ENCODE data around the gene LHX1. TPM values are rescaled to one million over a fixed set of nuclear protein-coding genes. Genes with fewer than 3 reads are reported as not detected.

LHX1 gene
- total RNA-seq, 1 donor from 2014 or later: 2.6 TPM

GRCh38 chr17:36942019-36942599, 4.8 kb downstream of the LHX1 start:
- peaks cover 9% of the 10 kb centered on the region for H3K4me1 Mint-ChIP-seq (ENCODE audit: low read depth, unreplicated experiment)
- H3K27ac Mint-ChIP-seq (ENCODE audit: unreplicated experiment): no peak overlapping the region

GRCh38 chr17:36942631-36943125, 5.4 kb downstream of the LHX1 start:
- no peak overlapping the region for H3K4me3 Mint-ChIP-seq (ENCODE audit: unreplicated experiment)

More at GRCh38 chr17:36942019-36942599, 4.8 kb downstream of the LHX1 start:
- no peak for TF ChIP-seq CTCF (IDR thresholded peaks at IDR 0.05; ENCODE audit: partially characterized antibody, unreplicated experiment)
- no peaks in the 10 kb centered on the region for H3K36me3 Mint-ChIP-seq (ENCODE audit: unreplicated experiment)
- peak overlapping the region; percentile 25 for H3K4me3 Mint-ChIP-seq (ENCODE audit: unreplicated experiment)
- H3K27me3 Mint-ChIP-seq (ENCODE audit: unreplicated experiment): peaks cover 52% of the 10 kb centered on the region
- H3K9me3 Mint-ChIP-seq (ENCODE audit: unreplicated experiment): peaks cover 23% of the 10 kb centered on the region
- peak; percentile 53 for DNase-seq

GRCh38 chr17:36943250-36944191, 6.2 kb downstream of the LHX1 start:
- Mint-ChIP-seq H3K4me1 (ENCODE audit: low read depth, unreplicated experiment) (peaks cover 5% of the 10 kb centered on the region), H3K27ac (ENCODE audit: unreplicated experiment) (no peak overlapping the region), H3K36me3 (ENCODE audit: unreplicated experiment) (no peaks in the 10 kb centered on the region), H3K4me3 (ENCODE audit: unreplicated experiment) (peak overlapping the region; percentile 31), H3K9me3 (ENCODE audit: unreplicated experiment) (peaks cover 20% of the 10 kb centered on the region), H3K27me3 (ENCODE audit: unreplicated experiment) (peaks cover 50% of the 10 kb centered on the region)
- DNase-seq: peak; percentile 27
- TF ChIP-seq CTCF (IDR thresholded peaks at IDR 0.05; ENCODE audit: partially characterized antibody, unreplicated experiment): no peak

More at GRCh38 chr17:36942631-36943125, 5.4 kb downstream of the LHX1 start:
- Mint-ChIP-seq H3K27ac (ENCODE audit: unreplicated experiment) (no peak overlapping the region), H3K36me3 (ENCODE audit: unreplicated experiment) (no peaks in the 10 kb centered on the region), H3K27me3 (ENCODE audit: unreplicated experiment) (peaks cover 49% of the 10 kb centered on the region), H3K9me3 (ENCODE audit: unreplicated experiment) (peaks cover 21% of the 10 kb centered on the region), H3K4me1 (ENCODE audit: low read depth, unreplicated experiment) (peaks cover 8% of the 10 kb centered on the region)
- no peak for TF ChIP-seq CTCF (IDR thresholded peaks at IDR 0.05; ENCODE audit: partially characterized antibody, unreplicated experiment)
- DNase-seq: peak; percentile 29

- peaks cover 17% of the 10 kb centered on the region for H3K9me3 Mint-ChIP-seq (ENCODE audit: unreplicated experiment)
- no peak for TF ChIP-seq CTCF (IDR thresholded peaks at IDR 0.05; ENCODE audit: partially characterized antibody, unreplicated experiment)
- no peaks in the 10 kb centered on the region for H3K36me3 Mint-ChIP-seq (ENCODE audit: unreplicated experiment)
- peaks cover 3% of the 10 kb centered on the region for H3K4me1 Mint-ChIP-seq (ENCODE audit: low read depth, unreplicated experiment)
- no peak overlapping the region for H3K27ac Mint-ChIP-seq (ENCODE audit: unreplicated experiment)
- DNase-seq: no peak
- H3K4me3 Mint-ChIP-seq (ENCODE audit: unreplicated experiment): no peak overlapping the region
- H3K27me3 Mint-ChIP-seq (ENCODE audit: unreplicated experiment): peaks cover 45% of the 10 kb centered on the region
Observed at GRCh38 chr17:36944553-36944952, 7.3 kb downstream of the LHX1 start.
